ENCODE data around the gene HDAC9.

- TF ChIP-seq, protein P1, sequence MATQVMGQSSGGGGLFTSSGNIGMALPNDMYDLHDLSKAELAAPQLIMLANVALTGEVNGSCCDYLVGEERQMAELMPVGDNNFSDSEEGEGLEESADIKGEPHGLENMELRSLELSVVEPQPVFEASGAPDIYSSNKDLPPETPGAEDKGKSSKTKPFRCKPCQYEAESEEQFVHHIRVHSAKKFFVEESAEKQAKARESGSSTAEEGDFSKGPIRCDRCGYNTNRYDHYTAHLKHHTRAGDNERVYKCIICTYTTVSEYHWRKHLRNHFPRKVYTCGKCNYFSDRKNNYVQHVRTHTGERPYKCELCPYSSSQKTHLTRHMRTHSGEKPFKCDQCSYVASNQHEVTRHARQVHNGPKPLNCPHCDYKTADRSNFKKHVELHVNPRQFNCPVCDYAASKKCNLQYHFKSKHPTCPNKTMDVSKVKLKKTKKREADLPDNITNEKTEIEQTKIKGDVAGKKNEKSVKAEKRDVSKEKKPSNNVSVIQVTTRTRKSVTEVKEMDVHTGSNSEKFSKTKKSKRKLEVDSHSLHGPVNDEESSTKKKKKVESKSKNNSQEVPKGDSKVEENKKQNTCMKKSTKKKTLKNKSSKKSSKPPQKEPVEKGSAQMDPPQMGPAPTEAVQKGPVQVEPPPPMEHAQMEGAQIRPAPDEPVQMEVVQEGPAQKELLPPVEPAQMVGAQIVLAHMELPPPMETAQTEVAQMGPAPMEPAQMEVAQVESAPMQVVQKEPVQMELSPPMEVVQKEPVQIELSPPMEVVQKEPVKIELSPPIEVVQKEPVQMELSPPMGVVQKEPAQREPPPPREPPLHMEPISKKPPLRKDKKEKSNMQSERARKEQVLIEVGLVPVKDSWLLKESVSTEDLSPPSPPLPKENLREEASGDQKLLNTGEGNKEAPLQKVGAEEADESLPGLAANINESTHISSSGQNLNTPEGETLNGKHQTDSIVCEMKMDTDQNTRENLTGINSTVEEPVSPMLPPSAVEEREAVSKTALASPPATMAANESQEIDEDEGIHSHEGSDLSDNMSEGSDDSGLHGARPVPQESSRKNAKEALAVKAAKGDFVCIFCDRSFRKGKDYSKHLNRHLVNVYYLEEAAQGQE (IDR thresholded peaks at IDR 0.05; ENCODE audit: borderline replicate concordance in 1 of 2, low read depth in 1 of 2, low read length in 2 of 2): no peak
- TF ChIP-seq GLI4 (CRISPR knock-in tag; IDR thresholded peaks at IDR 0.05; ENCODE audit: borderline replicate concordance): no peak
- TF ChIP-seq EP300 (IDR thresholded peaks at IDR 0.05; ENCODE audit: low read depth in 2 of 2, low read length in 2 of 2): no peak
- no peak for TF ChIP-seq EP300 (CRISPR knock-in tag; IDR thresholded peaks at IDR 0.05; ENCODE audit: borderline replicate concordance)
These were observed 46.3 kb downstream of the HDAC9 start for GRCh38 chr7:18541871-18542212.
